ENCODE measurements around the gene KRT33A.

DNA sequence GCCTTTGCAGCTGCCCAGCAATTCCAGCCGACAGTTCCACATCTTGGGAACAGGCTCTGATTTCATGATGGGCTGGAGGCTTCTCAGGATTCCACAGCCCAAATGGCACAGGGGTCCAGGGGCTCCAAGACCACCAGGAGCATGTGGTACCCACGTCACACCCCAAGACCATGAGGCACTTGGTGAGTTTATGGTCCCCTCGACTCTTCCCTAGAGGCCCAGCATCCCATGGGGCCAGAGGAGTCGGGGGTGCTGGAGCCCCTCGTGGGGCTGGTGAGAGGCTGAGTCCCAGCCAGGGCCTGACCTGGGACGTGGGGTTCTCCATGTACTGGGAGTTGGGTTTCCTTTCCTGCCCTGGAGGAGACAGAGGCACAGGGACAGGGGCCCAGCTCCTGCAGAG lies 25.0 kb downstream of the KRT33A start:
- no peak for TF ChIP-seq POLR2A (IDR thresholded peaks at IDR 0.05; ENCODE audit: extremely low read depth, insufficient read length)
- TF ChIP-seq, protein P1, sequence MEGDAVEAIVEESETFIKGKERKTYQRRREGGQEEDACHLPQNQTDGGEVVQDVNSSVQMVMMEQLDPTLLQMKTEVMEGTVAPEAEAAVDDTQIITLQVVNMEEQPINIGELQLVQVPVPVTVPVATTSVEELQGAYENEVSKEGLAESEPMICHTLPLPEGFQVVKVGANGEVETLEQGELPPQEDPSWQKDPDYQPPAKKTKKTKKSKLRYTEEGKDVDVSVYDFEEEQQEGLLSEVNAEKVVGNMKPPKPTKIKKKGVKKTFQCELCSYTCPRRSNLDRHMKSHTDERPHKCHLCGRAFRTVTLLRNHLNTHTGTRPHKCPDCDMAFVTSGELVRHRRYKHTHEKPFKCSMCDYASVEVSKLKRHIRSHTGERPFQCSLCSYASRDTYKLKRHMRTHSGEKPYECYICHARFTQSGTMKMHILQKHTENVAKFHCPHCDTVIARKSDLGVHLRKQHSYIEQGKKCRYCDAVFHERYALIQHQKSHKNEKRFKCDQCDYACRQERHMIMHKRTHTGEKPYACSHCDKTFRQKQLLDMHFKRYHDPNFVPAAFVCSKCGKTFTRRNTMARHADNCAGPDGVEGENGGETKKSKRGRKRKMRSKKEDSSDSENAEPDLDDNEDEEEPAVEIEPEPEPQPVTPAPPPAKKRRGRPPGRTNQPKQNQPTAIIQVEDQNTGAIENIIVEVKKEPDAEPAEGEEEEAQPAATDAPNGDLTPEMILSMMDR (IDR thresholded peaks at IDR 0.05; ENCODE audit: low read depth, low read length) = no peak
